Testis (tissue), 3 donors: ENCODE data around the gene TJP1. TPM values are rescaled to one million over a fixed set of nuclear protein-coding genes. Genes with fewer than 3 reads are reported as not detected.
"Not testable (repeated sequence)": the region's sequence is repeated elsewhere in the genome, so short reads cannot be mapped to it uniquely, and the experiment has no call there.

Experiments
- DNase-seq: peaks from one replicate; pipeline ENCODE4 v3.0.0-alpha.2; 2019
- H3K27ac ChIP-seq, 2 donors: fragments of 200-600 bp; sonication (generic); one replicate each; pipeline ENCODE4 v1.5.1; 2019
- H3K27me3 ChIP-seq: fragments of 200-600 bp; sonication (generic); one replicate; pipeline ENCODE4 v1.5.1; 2019
- H3K36me3 ChIP-seq: fragments of 200-600 bp; sonication (generic); one replicate; pipeline ENCODE4 v1.5.1; 2017; ENCODE audit warnings: low read depth; ENCODE audit errors: missing control alignments
- H3K4me1 ChIP-seq: fragments of 200-600 bp; sonication (generic); one replicate; pipeline ENCODE4 v1.5.1; 2019
- H3K4me3 ChIP-seq, 2 donors: fragments of 200-600 bp; sonication (generic); one replicate each; pipeline ENCODE4 v1.5.1; 2017 to 2019
- H3K9me3 ChIP-seq: fragments of 200-600 bp; sonication (generic); one replicate; pipeline ENCODE4 v1.5.1; 2017
- CTCF ChIP-seq, 3 experiments: fragments of 450-650 bp in 2 of 3; fragments of 200-600 bp in 1 of 3; sonication (generic) in 1 of 3; IDR thresholded peaks; one replicate each; pipeline ENCODE4 v1.5.1; 2016 to 2019; ENCODE audit warnings: antibody characterized with exemption in 3 of 3, mild to moderate bottlenecking in 2 of 3, moderate library complexity in 1 of 3
- POLR2A ChIP-seq: fragments of 450-650 bp; IDR thresholded peaks from one replicate; pipeline ENCODE4 v1.6.1; 2017; ENCODE audit warnings: antibody characterized with exemption, mild to moderate bottlenecking, moderate library complexity
- WGBS, 2 donors: methylation state at CpG; one replicate each; pipeline ENCODE4 v1.1.5; 2018; 5-methylcytosine and 5-hydroxymethylcytosine counted together
- intact Hi-C: fragments of 100-400 bp; cut with DNase I; formaldehyde crosslinking; loops from one replicate; pipeline ENCODE4 v1.15.1; 2023; ENCODE audit warnings: low total_unique reads
- polyA plus RNA-seq: library from polyadenylated mRNA; stranded (reverse); fragments of 350-450 nt; fragmentation: Illumina TruSeq; extraction: RNeasy Lipid Tissue Mini Kit (QIAGEN cat#74804); gene quantifications from one replicate; pipeline ENCODE4 v1.2.3, GENCODE V29; 2014; ENCODE audit warnings: low read depth, low replicate concordance; ENCODE audit not compliant: insufficient read depth
- total RNA-seq, 2 donors: library from RNA; depleted of rRNA; stranded (reverse); fragments of >200 nt; gene quantifications; one replicate each; pipeline ENCODE4 v1.2.3, GENCODE V29; 2016

Gene TJP1
- total and polyA plus RNA-seq, 3 donors from 2014 or later: 102 to 315 (median 255) TPM

GRCh38 chr15:29788433-29789034, 33.7 kb downstream of the TJP1 start:
- DNase-seq: no peak
- no peaks in the 10 kb centered on the region for H3K36me3 ChIP-seq
- WGBS, 2 donors: 92 to 94% methylated on average over 4 of the region's 4 CpGs
- intact Hi-C loops: no loop called here
- no peaks in the 10 kb centered on the region for H3K4me1 ChIP-seq
- TF ChIP-seq CTCF (IDR thresholded peaks at IDR 0.05): no peak
- no peak for TF ChIP-seq POLR2A
- H3K4me3 ChIP-seq: no peak overlapping the region
- no peak overlapping the region for H3K27ac ChIP-seq
- H3K9me3 ChIP-seq: no peaks in the 10 kb centered on the region
- no peaks in the 10 kb centered on the region for H3K27me3 ChIP-seq

- H3K4me3 ChIP-seq: no peak overlapping the region
- H3K36me3 ChIP-seq: no peaks in the 10 kb centered on the region
- TF ChIP-seq CTCF (IDR thresholded peaks at IDR 0.05) (no peak), POLR2A (no peak)
- no peaks in the 10 kb centered on the region for H3K9me3 ChIP-seq
- DNase-seq: no peak
- intact Hi-C loops: no loop called here
- H3K27ac ChIP-seq: no peak overlapping the region
- no peaks in the 10 kb centered on the region for H3K27me3 ChIP-seq
- H3K4me1 ChIP-seq: no peaks in the 10 kb centered on the region
Observed at GRCh38 chr15:29787767-29788166, 34.5 kb downstream of the TJP1 start.

- DNase-seq: no peak
- WGBS, 2 donors: 82 to 86% methylated on average over 1 of the region's 1 CpG
- no peaks in the 10 kb centered on the region for H3K36me3 ChIP-seq
- H3K27me3 ChIP-seq: no peaks in the 10 kb centered on the region
- H3K4me3 ChIP-seq: no peak overlapping the region
- intact Hi-C loops: no loop called here
- no peaks in the 10 kb centered on the region for H3K9me3 ChIP-seq
- H3K4me1 ChIP-seq: no peaks in the 10 kb centered on the region
- no peak for TF ChIP-seq POLR2A
- no peak for TF ChIP-seq CTCF (IDR thresholded peaks at IDR 0.05)
- no peak overlapping the region for H3K27ac ChIP-seq
Observed at GRCh38 chr15:29785642-29786041, 36.6 kb downstream of the TJP1 start.

GRCh38 chr15:29785136-29785535, 37.1 kb downstream of the TJP1 start:
- no peak overlapping the region for H3K27ac ChIP-seq
- no peak overlapping the region for H3K4me3 ChIP-seq
- H3K36me3 ChIP-seq: no peaks in the 10 kb centered on the region
- no peaks in the 10 kb centered on the region for H3K4me1 ChIP-seq
- H3K27me3 ChIP-seq: no peaks in the 10 kb centered on the region
- WGBS, 2 donors: 90 to 92% methylated on average over 2 of the region's 2 CpGs
- H3K9me3 ChIP-seq: no peaks in the 10 kb centered on the region
- intact Hi-C loops: no loop called here
- DNase-seq: no peak
- TF ChIP-seq POLR2A (no peak), CTCF (IDR thresholded peaks at IDR 0.05) (no peak)

GRCh38 chr15:29784413-29784812, 37.9 kb downstream of the TJP1 start:
- Histone ChIP-seq H3K4me3 (no peak overlapping the region), H3K27me3 (no peaks in the 10 kb centered on the region), H3K27ac (no peak overlapping the region), H3K9me3 (no peaks in the 10 kb centered on the region), H3K4me1 (no peaks in the 10 kb centered on the region), H3K36me3 (no peaks in the 10 kb centered on the region)
- TF ChIP-seq CTCF (IDR thresholded peaks at IDR 0.05) (no peak), POLR2A (no peak)
- 83% methylated on average over 7 of the region's 7 CpGs for WGBS, 2 donors
- intact Hi-C loops: no loop called here
- no peak for DNase-seq

- H3K9me3 ChIP-seq, intact Hi-C loops: not testable (repeated sequence)
- WGBS, 2 donors: 75 to 83% methylated on average over 8 of the region's 8 CpGs
Observed at GRCh38 chr15:29782816-29783215, 39.5 kb downstream of the TJP1 start.

More at GRCh38 chr15:29782816-29783215, 39.5 kb downstream of the TJP1 start:
- H3K4me1 ChIP-seq, H3K4me3 ChIP-seq, H3K27ac ChIP-seq, DNase-seq, H3K27me3 ChIP-seq, H3K36me3 ChIP-seq: not testable (repeated sequence)
